WTC11 (cell line): ENCODE data around the gene PWWP3B. TPM values are rescaled to one million over a fixed set of nuclear protein-coding genes. Genes with fewer than 3 reads are reported as not detected.

Source experiments
- ATAC-seq: fragments of 200-7000 bp; cut with Tn5 transposase; 2 replicates; pipeline ENCODE4 v1.10.0; 2021; ENCODE audit warnings: mild to moderate bottlenecking, moderate library complexity
- CTCF ChIA-PET: fragments of 300-600 bp; sonication (Branson Sonifier 250); formaldehyde crosslinking; loops from one replicate; lab custom pipeline; 2021; ENCODE audit warnings: antibody characterized with exemption; lab: Charles Lee
- POLR2A ChIA-PET: fragments of 350-600 bp; sonication (Branson Sonifier 250); formaldehyde crosslinking; loops from one replicate; lab custom pipeline; 2021; ENCODE audit warnings: antibody characterized with exemption; lab: Charles Lee
- DNase-seq: peaks from one replicate; pipeline ENCODE4 v3.0.0; 2021; ENCODE audit warnings: low spot score
- H3K27ac Mint-ChIP-seq: 2 replicates; pipeline ENCODE4 v1.8.0; 2021; ENCODE audit warnings: mixed read lengths
- H3K27me3 Mint-ChIP-seq: 2 replicates; pipeline ENCODE4 v1.8.0; 2021; ENCODE audit warnings: low read depth, mild to moderate bottlenecking, moderate library complexity, mixed read lengths
- H3K36me3 Mint-ChIP-seq: 2 replicates; pipeline ENCODE4 v1.8.0; 2021; ENCODE audit warnings: mixed read lengths
- H3K4me1 Mint-ChIP-seq: 2 replicates; pipeline ENCODE4 v1.8.0; 2022; ENCODE audit warnings: mixed read lengths
- H3K4me3 Mint-ChIP-seq: 2 replicates; pipeline ENCODE4 v1.8.0; 2021; ENCODE audit warnings: mild to moderate bottlenecking, moderate library complexity, mixed read lengths
- H3K9me3 Mint-ChIP-seq: 2 replicates; pipeline ENCODE4 v1.8.0; 2021; ENCODE audit warnings: mixed read lengths
- CREB1 ChIP-seq: sonication (generic); formaldehyde crosslinking; IDR thresholded peaks from 2 replicates; pipeline ENCODE4 v1.8.0; 2023; ENCODE audit warnings: mild to moderate bottlenecking, missing genetic modification reagents
- GTF2I ChIP-seq: fragments of 250-450 bp; sonication (Bioruptor Pico); conservative IDR thresholded peaks from 2 replicates; pipeline ENCODE4 v1.4.0; 2021; ENCODE audit warnings: mild to moderate bottlenecking
- HMGA2 ChIP-seq: fragments of 250-450 bp; sonication (Bioruptor Pico); IDR thresholded peaks from 2 replicates; pipeline ENCODE4 v1.4.0; 2021; ENCODE audit warnings: mild to moderate bottlenecking, moderate library complexity
- IRF2 ChIP-seq: sonication (generic); formaldehyde crosslinking; IDR thresholded peaks from 2 replicates; pipeline ENCODE4 v1.8.0; 2022; ENCODE audit warnings: low read depth, missing genetic modification reagents, borderline replicate concordance
- NFATC4 ChIP-seq: fragments of 250-450 bp; sonication (Bioruptor Pico); IDR thresholded peaks from 2 replicates; pipeline ENCODE4 v1.9.0; 2021; ENCODE audit warnings: mild to moderate bottlenecking
- NR2C2 ChIP-seq: sonication (generic); formaldehyde crosslinking; IDR thresholded peaks from 2 replicates; pipeline ENCODE4 v1.8.0; 2022; ENCODE audit warnings: mild to moderate bottlenecking, missing genetic modification reagents
- NR3C1 ChIP-seq: sonication (generic); formaldehyde crosslinking; conservative IDR thresholded peaks from 2 replicates; pipeline ENCODE4 v1.8.1; 2023; ENCODE audit warnings: low read depth, mild to moderate bottlenecking, missing genetic modification reagents
- RORB ChIP-seq: fragments of 250-450 bp; sonication (Bioruptor Pico); IDR thresholded peaks from 2 replicates; pipeline ENCODE4 v1.9.0; 2021; ENCODE audit warnings: mild to moderate bottlenecking
- SMAD3 ChIP-seq: sonication (generic); formaldehyde crosslinking; IDR thresholded peaks from 2 replicates; pipeline ENCODE4 v1.8.0; 2022; ENCODE audit warnings: missing genetic modification reagents, mild to moderate bottlenecking, borderline replicate concordance
- SMAD4 ChIP-seq: sonication (generic); formaldehyde crosslinking; IDR thresholded peaks from 2 replicates; pipeline ENCODE4 v1.8.0; 2022; ENCODE audit warnings: mild to moderate bottlenecking, missing genetic modification reagents
- ZNF317 ChIP-seq: sonication (generic); formaldehyde crosslinking; IDR thresholded peaks from 2 replicates; pipeline ENCODE4 v1.8.1; 2023; ENCODE audit warnings: low read depth, mild to moderate bottlenecking, moderate library complexity, missing genetic modification reagents, borderline replicate concordance
- ZNF416 ChIP-seq: fragments of 250-450 bp; sonication (Bioruptor Pico); IDR thresholded peaks from 2 replicates; pipeline ENCODE4 v1.9.0; 2021; ENCODE audit warnings: mild to moderate bottlenecking, inconsistent platforms
- ZNF423 ChIP-seq: fragments of 250-450 bp; sonication (Bioruptor Pico); IDR thresholded peaks from 2 replicates; pipeline ENCODE4 v2.1.2; 2022; ENCODE audit warnings: mild to moderate bottlenecking, moderate library complexity
- total RNA-seq: library from RNA; stranded (reverse); gene quantifications from 3 replicates; pipeline ENCODE4 v1.2.3, GENCODE V29; 2021
- TF ChIP-seq, protein P1 (sequence below): fragments of 250-450 bp; sonication (Bioruptor Pico); conservative IDR thresholded peaks from 2 replicates; pipeline ENCODE4 v1.9.0; 2021; ENCODE audit warnings: mild to moderate bottlenecking
- TF ChIP-seq, protein P2 (sequence below): fragments of 250-450 bp; sonication (Bioruptor Pico); IDR thresholded peaks from 2 replicates; pipeline ENCODE4 v1.8.0; 2021; ENCODE audit warnings: mild to moderate bottlenecking
- TF ChIP-seq, protein P3 (sequence below): sonication (generic); formaldehyde crosslinking; IDR thresholded peaks from 2 replicates; pipeline ENCODE4 v1.8.1; 2022; ENCODE audit warnings: mild to moderate bottlenecking, missing genetic modification reagents, moderate library complexity, borderline replicate concordance
- TF ChIP-seq, protein P4 (sequence below): sonication (generic); formaldehyde crosslinking; IDR thresholded peaks from 2 replicates; pipeline ENCODE4 v1.8.0; 2023; ENCODE audit warnings: mild to moderate bottlenecking, missing genetic modification reagents
- TF ChIP-seq, protein P5 (sequence below): sonication (generic); formaldehyde crosslinking; IDR thresholded peaks from 2 replicates; pipeline ENCODE4 v1.8.1; 2023; ENCODE audit warnings: mild to moderate bottlenecking, missing genetic modification reagents

The PWWP3B gene
- total RNA-seq, 1 experiment from 2014 or later, result 0.52 TPM

DNA sequence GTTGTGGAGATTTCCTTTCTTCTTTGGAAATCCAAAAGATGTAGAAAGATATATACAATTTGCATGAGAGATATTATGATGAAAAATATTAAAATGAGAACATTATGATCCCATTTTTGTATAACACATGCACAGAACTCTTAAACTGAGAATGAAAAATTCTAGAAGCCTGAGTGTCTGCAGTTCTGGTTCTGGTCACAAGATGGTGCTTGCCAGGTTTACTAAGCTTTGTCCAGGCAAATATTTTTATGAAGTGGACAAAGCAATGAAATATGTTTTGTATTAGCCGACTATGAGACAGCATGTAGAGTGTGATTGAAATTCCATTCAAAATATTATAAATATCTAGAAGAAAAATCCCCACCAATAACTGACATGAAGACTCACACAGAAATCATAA lies 2.2 kb downstream of the PWWP3B start:
- Mint-ChIP-seq H3K4me1 (peaks cover 6% of the 10 kb centered on the region), H3K27ac (no peak overlapping the region)

DNA sequence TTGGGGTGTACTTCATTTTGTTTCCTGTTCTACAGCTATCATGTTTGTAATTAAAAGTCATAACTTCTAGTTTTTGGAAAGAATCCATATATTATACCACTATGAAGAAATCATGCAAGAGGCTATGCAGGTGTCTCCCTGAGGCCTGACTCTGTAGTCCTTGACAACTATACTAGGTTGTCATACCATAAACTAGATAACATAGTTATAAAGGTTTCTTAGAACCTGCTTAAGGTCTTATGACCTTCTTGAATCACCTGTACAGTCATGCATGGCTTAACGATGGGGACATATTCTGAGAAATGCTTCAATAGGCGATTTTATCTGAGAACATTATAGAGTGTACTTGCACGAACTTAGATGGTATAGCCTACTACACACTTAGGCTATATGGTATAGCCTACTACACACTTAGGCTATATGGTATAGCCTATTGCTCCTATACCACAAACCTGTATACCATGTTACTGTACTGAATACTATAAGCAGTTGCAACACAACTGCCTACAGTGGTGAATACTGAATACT lies 3.3 kb downstream of the PWWP3B start:
- H3K27me3 Mint-ChIP-seq, result peaks cover 20% of the 10 kb centered on the region
- H3K4me1 Mint-ChIP-seq, result peaks cover 6% of the 10 kb centered on the region
- ChIA-PET CTCF (interaction anchor here (1.1 kb wide), 1 partner anchor 30 kb away, joined by 3 read pairs; no protein-coding TSS in a partner anchor), POLR2A (no interaction called here)
- H3K4me3 Mint-ChIP-seq, result no peak overlapping the region
- TF ChIP-seq, protein P1, sequence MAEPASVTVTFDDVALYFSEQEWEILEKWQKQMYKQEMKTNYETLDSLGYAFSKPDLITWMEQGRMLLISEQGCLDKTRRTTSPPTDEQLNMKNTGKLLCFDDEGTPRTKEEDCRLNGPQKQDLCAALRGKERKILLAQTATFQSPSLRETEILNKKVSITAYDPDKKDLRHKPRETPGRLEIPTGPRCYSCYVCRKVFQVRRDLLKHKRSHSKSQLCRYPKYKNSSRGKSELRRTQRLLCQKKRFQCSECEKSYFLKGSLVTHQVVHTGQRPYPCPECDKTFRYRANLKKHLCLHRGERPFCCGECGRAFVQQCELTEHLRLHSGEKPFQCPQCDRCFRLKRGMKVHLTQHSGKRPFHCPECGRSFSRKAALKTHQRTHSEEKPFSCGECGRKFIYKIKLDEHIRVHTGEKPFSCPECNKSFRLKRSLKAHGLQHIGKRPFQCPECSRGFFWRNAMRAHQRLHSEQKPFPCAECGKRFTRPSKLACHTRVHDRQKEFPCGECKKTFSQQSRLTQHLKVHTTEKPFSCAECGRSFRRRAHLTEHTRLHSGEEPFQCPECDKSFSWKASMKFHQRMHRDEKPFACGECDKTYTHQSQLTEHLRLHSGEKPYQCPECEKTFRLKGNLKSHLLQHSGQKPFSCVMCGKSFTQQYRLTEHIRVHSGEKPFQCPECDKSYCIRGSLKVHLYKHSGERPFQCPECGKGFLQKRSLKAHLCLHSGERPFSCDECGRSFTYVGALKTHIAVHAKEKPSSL, result no peak
- TF ChIP-seq, all 79 proteins: peak for 0
- no peaks in the 10 kb centered on the region for H3K36me3 Mint-ChIP-seq
- ATAC-seq (no peak), DNase-seq (no peak)
- no peaks in the 10 kb centered on the region for H3K9me3 Mint-ChIP-seq
- H3K27ac Mint-ChIP-seq, result no peak overlapping the region

More for the DNA sequence above, 2.2 kb downstream of the PWWP3B start:
- no peak for DNase-seq
- Mint-ChIP-seq H3K4me3 (no peak overlapping the region), H3K9me3 (no peaks in the 10 kb centered on the region), H3K27me3 (peaks cover 20% of the 10 kb centered on the region), H3K36me3 (no peaks in the 10 kb centered on the region)
- ChIA-PET CTCF (interaction anchor here (1.0 to 1.1 kb wide), 2 partner anchors 31 to 223 kb away, joined by 3 to 5 read pairs; no protein-coding TSS in a partner anchor), POLR2A (no interaction called here)
- no peak for ATAC-seq
- TF ChIP-seq NR3C1 (CRISPR knock-in tag) (no peak), NFATC4 (CRISPR knock-in tag) (no peak), HMGA2 (CRISPR knock-in tag) (no peak)
- TF ChIP-seq, protein P2, sequence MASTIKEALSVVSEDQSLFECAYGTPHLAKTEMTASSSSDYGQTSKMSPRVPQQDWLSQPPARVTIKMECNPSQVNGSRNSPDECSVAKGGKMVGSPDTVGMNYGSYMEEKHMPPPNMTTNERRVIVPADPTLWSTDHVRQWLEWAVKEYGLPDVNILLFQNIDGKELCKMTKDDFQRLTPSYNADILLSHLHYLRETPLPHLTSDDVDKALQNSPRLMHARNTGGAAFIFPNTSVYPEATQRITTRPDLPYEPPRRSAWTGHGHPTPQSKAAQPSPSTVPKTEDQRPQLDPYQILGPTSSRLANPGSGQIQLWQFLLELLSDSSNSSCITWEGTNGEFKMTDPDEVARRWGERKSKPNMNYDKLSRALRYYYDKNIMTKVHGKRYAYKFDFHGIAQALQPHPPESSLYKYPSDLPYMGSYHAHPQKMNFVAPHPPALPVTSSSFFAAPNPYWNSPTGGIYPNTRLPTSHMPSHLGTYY (CRISPR knock-in tag), result no peak
- TF ChIP-seq, protein P3, sequence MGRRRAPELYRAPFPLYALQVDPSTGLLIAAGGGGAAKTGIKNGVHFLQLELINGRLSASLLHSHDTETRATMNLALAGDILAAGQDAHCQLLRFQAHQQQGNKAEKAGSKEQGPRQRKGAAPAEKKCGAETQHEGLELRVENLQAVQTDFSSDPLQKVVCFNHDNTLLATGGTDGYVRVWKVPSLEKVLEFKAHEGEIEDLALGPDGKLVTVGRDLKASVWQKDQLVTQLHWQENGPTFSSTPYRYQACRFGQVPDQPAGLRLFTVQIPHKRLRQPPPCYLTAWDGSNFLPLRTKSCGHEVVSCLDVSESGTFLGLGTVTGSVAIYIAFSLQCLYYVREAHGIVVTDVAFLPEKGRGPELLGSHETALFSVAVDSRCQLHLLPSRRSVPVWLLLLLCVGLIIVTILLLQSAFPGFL (CRISPR knock-in tag), result no peak

DNA sequence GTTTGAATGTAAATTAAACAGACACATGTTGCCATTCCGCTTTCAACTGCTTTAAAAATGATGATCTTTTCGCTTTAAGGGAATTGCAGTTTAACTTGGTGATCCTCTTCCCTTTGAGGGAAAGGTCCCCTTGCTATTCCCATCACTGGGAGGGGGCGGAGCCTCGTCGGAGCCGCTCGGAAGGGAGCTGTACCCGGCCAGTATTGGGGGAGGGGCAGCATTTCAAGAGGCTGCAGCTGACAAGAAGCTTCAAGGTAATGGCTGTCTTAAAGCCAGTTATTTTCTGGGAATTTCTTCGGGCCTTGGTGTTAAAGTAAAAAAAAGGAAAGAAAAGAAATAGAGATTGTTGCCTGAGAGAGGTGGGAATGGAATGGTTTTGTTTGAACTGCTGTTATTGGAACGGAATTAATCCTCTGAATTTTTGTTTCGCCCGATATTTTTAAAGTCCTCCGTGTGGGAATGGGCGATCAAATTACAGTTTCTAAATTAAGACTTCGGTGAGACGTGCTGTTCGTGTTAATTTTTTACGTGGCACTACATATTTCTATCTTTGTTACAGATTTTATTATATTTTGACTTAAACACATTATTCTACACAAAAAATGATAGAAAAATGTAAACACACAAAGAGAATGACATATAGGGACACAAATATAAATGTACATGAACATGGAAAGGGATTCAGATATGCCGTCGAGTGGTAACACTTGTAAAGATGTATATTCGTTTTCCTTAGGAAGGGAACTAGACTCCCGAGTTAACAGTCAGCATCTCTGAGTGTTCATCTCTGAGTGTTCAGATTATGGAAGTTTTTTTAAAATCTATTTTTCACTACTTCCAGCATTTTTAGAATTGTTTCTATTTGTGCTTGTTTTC lies 9.2 kb downstream of the PWWP3B start:
- Mint-ChIP-seq H3K27ac (peak overlapping the region; percentile 82), H3K4me1 (peaks cover 18% of the 10 kb centered on the region), H3K9me3 (peaks cover 4% of the 10 kb centered on the region; the same call in 1 of the 2 replicates), H3K4me3 (peak overlapping the region; percentile 80), H3K27me3 (no peaks in the 10 kb centered on the region), H3K36me3 (peaks cover 5% of the 10 kb centered on the region)
- TF ChIP-seq GTF2I (CRISPR knock-in tag) (no peak), IRF2 (CRISPR knock-in tag) (no peak), SMAD3 (CRISPR knock-in tag) (no peak), ZNF416 (CRISPR knock-in tag) (no peak), RORB (no peak), ZNF317 (CRISPR knock-in tag) (no peak), CREB1 (CRISPR knock-in tag) (no peak), NR2C2 (CRISPR knock-in tag) (no peak), SMAD4 (no peak), ZNF423 (CRISPR knock-in tag) (no peak)
- TF ChIP-seq, protein P4, sequence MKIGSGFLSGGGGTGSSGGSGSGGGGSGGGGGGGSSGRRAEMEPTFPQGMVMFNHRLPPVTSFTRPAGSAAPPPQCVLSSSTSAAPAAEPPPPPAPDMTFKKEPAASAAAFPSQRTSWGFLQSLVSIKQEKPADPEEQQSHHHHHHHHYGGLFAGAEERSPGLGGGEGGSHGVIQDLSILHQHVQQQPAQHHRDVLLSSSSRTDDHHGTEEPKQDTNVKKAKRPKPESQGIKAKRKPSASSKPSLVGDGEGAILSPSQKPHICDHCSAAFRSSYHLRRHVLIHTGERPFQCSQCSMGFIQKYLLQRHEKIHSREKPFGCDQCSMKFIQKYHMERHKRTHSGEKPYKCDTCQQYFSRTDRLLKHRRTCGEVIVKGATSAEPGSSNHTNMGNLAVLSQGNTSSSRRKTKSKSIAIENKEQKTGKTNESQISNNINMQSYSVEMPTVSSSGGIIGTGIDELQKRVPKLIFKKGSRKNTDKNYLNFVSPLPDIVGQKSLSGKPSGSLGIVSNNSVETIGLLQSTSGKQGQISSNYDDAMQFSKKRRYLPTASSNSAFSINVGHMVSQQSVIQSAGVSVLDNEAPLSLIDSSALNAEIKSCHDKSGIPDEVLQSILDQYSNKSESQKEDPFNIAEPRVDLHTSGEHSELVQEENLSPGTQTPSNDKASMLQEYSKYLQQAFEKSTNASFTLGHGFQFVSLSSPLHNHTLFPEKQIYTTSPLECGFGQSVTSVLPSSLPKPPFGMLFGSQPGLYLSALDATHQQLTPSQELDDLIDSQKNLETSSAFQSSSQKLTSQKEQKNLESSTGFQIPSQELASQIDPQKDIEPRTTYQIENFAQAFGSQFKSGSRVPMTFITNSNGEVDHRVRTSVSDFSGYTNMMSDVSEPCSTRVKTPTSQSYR (CRISPR knock-in tag), result no peak
- TF ChIP-seq, protein P5, sequence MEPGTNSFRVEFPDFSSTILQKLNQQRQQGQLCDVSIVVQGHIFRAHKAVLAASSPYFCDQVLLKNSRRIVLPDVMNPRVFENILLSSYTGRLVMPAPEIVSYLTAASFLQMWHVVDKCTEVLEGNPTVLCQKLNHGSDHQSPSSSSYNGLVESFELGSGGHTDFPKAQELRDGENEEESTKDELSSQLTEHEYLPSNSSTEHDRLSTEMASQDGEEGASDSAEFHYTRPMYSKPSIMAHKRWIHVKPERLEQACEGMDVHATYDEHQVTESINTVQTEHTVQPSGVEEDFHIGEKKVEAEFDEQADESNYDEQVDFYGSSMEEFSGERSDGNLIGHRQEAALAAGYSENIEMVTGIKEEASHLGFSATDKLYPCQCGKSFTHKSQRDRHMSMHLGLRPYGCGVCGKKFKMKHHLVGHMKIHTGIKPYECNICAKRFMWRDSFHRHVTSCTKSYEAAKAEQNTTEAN (CRISPR knock-in tag), result no peak
- TF ChIP-seq, protein P2 (CRISPR knock-in tag), result no peak
- ChIA-PET CTCF (no interaction called here), POLR2A (no interaction called here)
- DNase-seq (peak; percentile 81), ATAC-seq (peak; percentile 99)
